ENCODE data around the gene SLC29A1.

- no peak for TF ChIP-seq CTCF (IDR thresholded peaks at IDR 0.05; ENCODE audit: poor library complexity)
- TF ChIP-seq EZH2phosphoT487 (IDR thresholded peaks at IDR 0.05; ENCODE audit: low read depth, severe bottlenecking, unreplicated experiment): no peak
- TF ChIP-seq EZH2 (IDR thresholded peaks at IDR 0.05; ENCODE audit: borderline replicate concordance): no peak
Observed at GRCh38 chr6:44186635-44187025, 36.8 kb upstream of the SLC29A1 start.
